ENCODE results near the gene BCAR3.
"Not testable (repeated sequence)": the region's sequence is repeated elsewhere in the genome, so short reads cannot be mapped to it uniquely, and the experiment has no call there.

BCAR3 gene

DNA sequence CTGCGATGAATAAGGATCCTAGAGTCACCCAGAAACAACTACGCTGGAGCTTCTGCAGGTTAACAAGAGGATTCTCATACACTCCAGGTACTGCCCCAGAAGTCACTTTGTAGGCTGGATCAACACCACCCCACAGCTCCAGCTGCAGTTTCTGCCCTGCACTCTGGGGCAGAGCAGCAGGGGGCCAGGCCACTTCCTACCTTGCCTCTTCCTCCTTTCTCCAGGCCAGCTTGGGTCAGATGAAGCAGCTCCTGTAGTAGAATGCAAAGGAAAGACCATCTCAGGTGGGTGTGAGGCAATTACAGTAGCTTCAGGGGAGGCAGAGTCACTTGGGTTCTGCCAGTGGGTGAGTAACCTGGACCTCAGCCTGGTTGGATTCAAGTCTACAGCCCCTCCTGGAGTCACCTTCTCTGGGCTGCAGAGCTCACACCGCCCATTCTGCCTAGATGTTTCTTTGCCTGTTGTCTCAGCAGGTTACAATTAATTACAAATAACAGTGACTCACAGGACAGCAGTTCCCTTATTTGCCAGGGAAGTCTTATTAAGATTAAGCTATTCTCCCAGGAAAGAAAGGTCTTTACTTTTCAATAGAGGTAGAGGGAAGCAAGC is 24.4 kb upstream of the BCAR3 start:
- no peak for DNase-seq (ENCODE audit: low read depth)

- DNase-seq (ENCODE audit: low read depth): no peak
These were observed 22.4 kb upstream of the BCAR3 start for GRCh38 chr1:93704052-93704451.

DNA sequence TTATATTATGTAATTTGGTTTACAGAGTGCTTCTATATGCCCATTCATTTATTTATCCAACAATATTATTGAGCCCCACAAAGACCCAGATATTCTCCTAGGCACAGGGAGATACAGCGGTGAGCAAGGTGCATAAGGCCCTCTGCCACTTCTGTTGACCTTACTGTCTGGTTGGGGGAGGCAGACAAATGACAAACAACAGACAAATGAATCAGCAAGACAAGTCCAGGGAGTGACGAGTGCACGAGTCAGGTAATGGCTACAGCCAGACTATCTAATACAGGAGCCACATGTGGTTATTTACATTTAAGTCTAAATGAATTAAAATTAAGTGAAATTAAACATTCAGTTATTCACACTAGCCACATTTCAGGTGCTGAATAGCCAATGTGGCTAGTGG is 22.0 kb upstream of the BCAR3 start:
- DNase-seq (ENCODE audit: low read depth): no peak

DNA sequence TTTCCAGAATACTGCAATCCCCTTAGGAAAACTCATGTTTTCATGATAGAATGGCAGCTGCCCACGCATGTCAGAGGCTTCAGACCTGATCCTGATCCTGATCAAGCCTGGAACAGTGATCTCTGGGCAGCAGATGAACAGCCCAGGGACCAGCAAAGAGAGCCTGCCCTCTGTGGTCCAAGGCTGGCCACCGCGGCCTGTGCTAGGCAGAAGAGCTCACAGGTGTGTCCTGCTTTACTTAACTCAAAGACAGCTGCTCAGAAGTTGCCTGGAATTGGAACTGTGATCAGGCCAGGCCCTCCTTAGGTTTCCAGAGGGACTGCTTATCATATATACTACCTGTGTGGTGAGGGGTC is 21.2 kb upstream of the BCAR3 start:
- DNase-seq (ENCODE audit: low read depth): no peak

DNA sequence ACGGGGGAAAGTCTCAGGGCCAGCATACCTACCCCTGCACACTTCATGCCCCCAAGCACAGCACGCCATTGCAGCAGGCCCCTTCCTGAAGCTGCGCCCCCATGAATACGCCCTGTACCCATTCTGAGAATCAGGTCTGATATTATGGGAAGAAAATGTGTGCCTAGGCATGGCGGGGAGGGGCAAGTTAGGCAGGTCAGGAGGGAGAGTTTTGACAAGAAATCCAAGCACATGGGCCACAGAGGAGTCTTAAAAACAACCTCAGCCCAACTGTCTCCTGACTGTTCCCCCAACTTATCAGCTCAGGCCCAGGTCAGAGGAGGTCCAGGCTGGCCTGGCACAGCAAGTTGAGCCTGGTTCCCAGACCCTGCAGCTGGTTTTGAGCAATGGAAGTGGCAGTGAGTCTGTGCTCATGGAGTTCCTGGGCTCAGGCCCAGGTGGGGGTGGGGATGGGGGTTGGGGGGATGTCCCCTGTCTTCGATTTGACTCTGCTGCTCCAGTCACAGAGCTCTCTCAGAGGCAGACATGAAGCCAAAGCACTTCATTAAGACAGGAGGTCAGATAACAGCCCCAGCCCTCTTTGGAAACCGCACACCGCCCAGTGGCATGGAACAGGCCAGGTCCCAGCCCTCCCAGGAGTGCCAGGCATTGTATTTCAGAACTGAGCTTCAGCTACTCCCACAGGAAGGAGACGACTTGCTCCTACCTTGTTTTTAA is 20.6 kb upstream of the BCAR3 start:
- DNase-seq (ENCODE audit: low read depth): no peak

DNA sequence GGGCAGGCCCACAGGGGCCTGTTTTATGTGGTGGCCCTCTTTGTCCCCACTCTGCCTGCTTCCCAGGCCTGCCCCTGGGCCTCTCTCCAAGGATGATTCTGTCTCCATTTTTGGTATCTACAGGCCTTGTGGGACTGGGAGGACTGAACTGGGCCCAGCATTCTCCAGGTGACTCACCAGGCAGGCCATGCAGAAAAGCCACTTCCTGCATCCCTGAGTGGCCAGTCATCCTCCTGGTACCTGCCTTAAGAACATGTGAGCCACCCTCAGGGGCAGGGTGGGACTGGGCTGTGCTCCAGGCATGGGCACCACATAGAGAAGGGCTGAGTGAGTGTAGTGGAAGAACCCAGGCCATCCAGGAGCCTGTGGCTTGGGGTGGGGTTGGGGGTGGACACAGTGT is 20.0 kb upstream of the BCAR3 start:
- DNase-seq (ENCODE audit: low read depth): no peak

GRCh38 chr1:93700532-93701469 is 19.2 kb upstream of the BCAR3 start:
- no peak for DNase-seq (ENCODE audit: low read depth)

GRCh38 chr1:93699503-93700168 is 18.0 kb upstream of the BCAR3 start:
- no peak for DNase-seq (ENCODE audit: low read depth)

GRCh38 chr1:93699049-93699384 is 17.4 kb upstream of the BCAR3 start:
- no peak for DNase-seq (ENCODE audit: low read depth)

- no peak for DNase-seq (ENCODE audit: low read depth)
These were observed 16.9 kb upstream of the BCAR3 start for GRCh38 chr1:93698329-93699048.

DNA sequence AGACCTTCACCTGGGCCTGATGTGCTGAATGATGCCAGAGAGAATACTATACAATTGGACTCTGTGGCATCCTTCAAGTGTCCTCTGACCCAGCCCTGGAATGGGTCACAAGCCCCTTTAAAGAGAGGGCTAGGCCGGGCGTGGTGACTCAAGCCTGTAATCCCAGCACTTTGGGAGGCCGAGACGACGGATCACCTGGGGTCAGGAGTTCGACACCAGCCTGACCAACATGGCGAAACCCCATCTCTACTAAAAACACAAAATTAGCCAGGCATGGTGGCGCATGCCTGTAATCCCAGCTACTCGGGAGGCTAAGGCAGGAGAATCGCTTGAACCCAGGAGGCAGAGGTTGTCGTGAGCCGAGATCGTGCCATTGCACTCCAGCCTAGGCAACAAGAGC is 15.9 kb upstream of the BCAR3 start:
- not testable (repeated sequence) for DNase-seq (ENCODE audit: low read depth)

GRCh38 chr1:93695411-93696005 is 13.9 kb upstream of the BCAR3 start:
- no peak for DNase-seq (ENCODE audit: low read depth)

- DNase-seq (ENCODE audit: low read depth): no peak
These were observed 13.2 kb upstream of the BCAR3 start for GRCh38 chr1:93694819-93695218.

- no peak for DNase-seq (ENCODE audit: low read depth)
These were observed 12.4 kb upstream of the BCAR3 start for GRCh38 chr1:93694039-93694438.

GRCh38 chr1:93692983-93693591 is 11.4 kb upstream of the BCAR3 start:
- DNase-seq (ENCODE audit: low read depth): no peak

DNA sequence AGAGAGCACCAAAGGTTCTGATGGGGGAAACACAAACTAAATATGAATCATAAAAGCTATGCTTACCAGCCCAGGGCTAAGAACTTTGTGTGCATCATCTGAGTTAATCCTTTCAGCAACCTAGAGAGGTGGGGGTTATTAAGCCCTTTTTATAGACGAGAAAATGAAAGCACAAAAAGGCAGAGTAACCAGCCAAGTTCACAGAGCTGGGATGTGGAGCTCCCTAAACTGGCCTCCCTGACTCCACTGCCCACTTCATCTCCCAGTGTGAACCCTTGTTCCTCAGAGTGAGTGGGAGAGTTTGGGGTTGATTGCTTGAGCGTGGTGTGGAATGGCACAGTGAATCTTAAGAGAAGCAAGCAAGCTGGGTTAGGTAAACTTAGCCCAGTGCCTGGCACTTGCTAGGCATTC is 10.8 kb upstream of the BCAR3 start:
- DNase-seq (ENCODE audit: low read depth): no peak

DNA sequence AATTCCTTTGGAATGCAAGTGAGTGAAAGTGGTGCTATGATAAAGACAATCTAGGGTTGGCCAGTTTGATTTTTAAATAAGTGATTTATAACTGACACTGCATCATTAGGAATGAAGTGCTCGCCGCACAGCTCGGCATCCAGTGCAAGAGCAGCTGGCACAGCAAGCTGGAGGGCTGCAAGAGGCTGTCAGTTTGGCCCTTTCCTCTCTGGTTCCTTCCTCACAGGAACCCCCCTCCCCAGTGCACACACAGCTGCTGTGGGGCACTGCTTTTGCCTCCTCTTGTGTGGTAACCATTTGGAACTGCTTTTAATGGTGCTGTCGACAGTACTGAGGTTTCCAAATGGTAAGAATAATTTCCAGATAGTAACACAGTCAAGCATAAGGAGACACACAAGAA is 10.4 kb upstream of the BCAR3 start:
- no peak for DNase-seq (ENCODE audit: low read depth)

GRCh38 chr1:93690921-93691789 is 9.5 kb upstream of the BCAR3 start:
- DNase-seq (ENCODE audit: low read depth): no peak

DNA sequence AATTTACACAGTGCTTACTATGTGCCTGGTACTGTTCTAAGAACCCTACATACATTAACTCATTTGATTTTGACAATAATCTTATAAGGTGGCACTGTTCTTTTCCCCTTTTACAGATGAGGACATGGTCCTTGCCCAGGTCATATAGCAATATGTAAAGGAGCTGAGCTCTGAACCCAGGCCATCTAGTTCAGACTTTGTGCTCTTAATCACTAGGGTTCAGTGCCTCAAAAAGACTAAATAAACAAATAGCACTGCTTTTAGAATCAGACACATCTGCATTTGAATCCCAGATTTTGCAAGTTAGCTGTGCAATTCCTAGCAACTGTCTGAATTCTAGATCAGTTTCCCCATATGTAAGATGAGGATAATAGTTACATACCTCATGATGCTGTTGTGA is 8.7 kb upstream of the BCAR3 start:
- no peak for DNase-seq (ENCODE audit: low read depth)
